Mesenchymal stem cell (in vitro differentiated cells and primary cell): ENCODE measurements around the gene FMNL1.
A peak's percentile ranks its signal among the peaks of the same experiment; 100 is the strongest.

Source experiments
- DNase-seq: peaks from one replicate; pipeline ENCODE4 v3.0.0-alpha.2; 2013
- H2AFZ ChIP-seq: one replicate; pipeline ENCODE4 v1.6.1; 2013; ENCODE audit warnings: low read depth, mild to moderate bottlenecking, control low read depth, inconsistent platforms, low read length, moderate library complexity
- H2AK5ac ChIP-seq: 2 replicates; pipeline ENCODE4 v1.6.1; 2013; ENCODE audit warnings: low read length, moderate library complexity, mild to moderate bottlenecking, inconsistent platforms; ENCODE audit not compliant: severe bottlenecking
- H2BK120ac ChIP-seq: one replicate; pipeline ENCODE4 v1.6.1; 2013; ENCODE audit warnings: low read depth, mild to moderate bottlenecking, inconsistent platforms, low read length, moderate library complexity
- H2BK12ac ChIP-seq, 2 experiments: one replicate each; pipeline ENCODE4 v1.6.1; 2013; ENCODE audit warnings: inconsistent platforms in 2 of 2, low read length in 2 of 2, mild to moderate bottlenecking in 2 of 2, moderate library complexity in 2 of 2, control low read depth in 1 of 2
- H2BK15ac ChIP-seq: one replicate; pipeline ENCODE4 v1.6.1; 2013; ENCODE audit warnings: mild to moderate bottlenecking, low read depth, inconsistent platforms; ENCODE audit not compliant: poor library complexity, severe bottlenecking
- H2BK5ac ChIP-seq: 2 replicates; pipeline ENCODE4 v1.6.1; 2013; ENCODE audit warnings: low read depth, mild to moderate bottlenecking, low read length, control low read depth, inconsistent platforms; ENCODE audit not compliant: poor library complexity, severe bottlenecking
- H3K14ac ChIP-seq, 2 experiments: one replicate each; pipeline ENCODE4 v1.6.1; 2013; ENCODE audit warnings: inconsistent platforms in 2 of 2, low read length in 2 of 2, control low read depth in 1 of 2, mild to moderate bottlenecking in 1 of 2, moderate library complexity in 1 of 2
- H3K18ac ChIP-seq, 2 experiments: one replicate each; pipeline ENCODE4 v1.6.1; 2013; ENCODE audit warnings: inconsistent platforms in 2 of 2, low read length in 2 of 2, control low read depth in 1 of 2, low read depth in 1 of 2, mild to moderate bottlenecking in 1 of 2
- H3K23ac ChIP-seq, 2 experiments: one replicate each; pipeline ENCODE4 v1.6.1; 2013; ENCODE audit warnings: inconsistent platforms in 2 of 2, low read length in 2 of 2, mild to moderate bottlenecking in 2 of 2, moderate library complexity in 2 of 2, control low read depth in 1 of 2
- H3K27ac ChIP-seq: 2 replicates; pipeline ENCODE4 v1.5.1; 2013; ENCODE audit warnings: mild to moderate bottlenecking, moderate library complexity, low read length, control low read depth, inconsistent platforms; ENCODE audit not compliant: poor library complexity, severe bottlenecking
- H3K27me3 ChIP-seq, 2 experiments: 2 replicates each; pipeline versions ENCODE4 v1.6.1 to v1.7.0; 2013; ENCODE audit warnings: low read length in 2 of 2, mild to moderate bottlenecking in 2 of 2, moderate library complexity in 2 of 2, control low read depth in 1 of 2, inconsistent platforms in 1 of 2; ENCODE audit not compliant: control insufficient read depth in 1 of 2, insufficient read depth in 1 of 2
- H3K36me3 ChIP-seq, 2 experiments: 2 replicates each; pipeline versions ENCODE4 v1.6.1 to v1.7.0; 2013; ENCODE audit warnings: low read length in 2 of 2, control low read depth in 1 of 2, inconsistent platforms in 1 of 2, low read depth in 1 of 2, mild to moderate bottlenecking in 1 of 2; ENCODE audit not compliant: insufficient read depth in 2 of 2, control insufficient read depth in 1 of 2
- H3K4ac ChIP-seq, 2 experiments: one replicate each; pipeline ENCODE4 v1.6.1; 2013; ENCODE audit warnings: inconsistent platforms in 2 of 2, low read length in 2 of 2, mild to moderate bottlenecking in 2 of 2, moderate library complexity in 2 of 2, control low read depth in 1 of 2, low read depth in 1 of 2
- H3K4me1 ChIP-seq: 2 replicates; pipeline ENCODE4 v1.6.1; 2013; ENCODE audit warnings: low read depth, low read length, control low read depth; ENCODE audit not compliant: control insufficient read depth, insufficient read depth
- H3K4me2 ChIP-seq: 2 replicates; pipeline ENCODE4 v1.6.1; 2013; ENCODE audit warnings: low read length, mild to moderate bottlenecking, inconsistent platforms; ENCODE audit not compliant: poor library complexity, severe bottlenecking
- H3K4me3 ChIP-seq, 2 experiments: 2 replicates each; pipeline versions ENCODE4 v1.5.1 to v1.7.0; 2013; ENCODE audit warnings: low read length in 2 of 2, mild to moderate bottlenecking in 2 of 2, control low read depth in 1 of 2, low read depth in 1 of 2; ENCODE audit not compliant: insufficient read depth in 1 of 2
- H3K79me1 ChIP-seq: replicated peaks from 2 replicates; pipeline ENCODE4 v1.6.1; 2013; ENCODE audit warnings: mild to moderate bottlenecking, control low read depth, low read length, inconsistent platforms; ENCODE audit not compliant: poor library complexity, severe bottlenecking
- H3K9ac ChIP-seq: 2 replicates; pipeline ENCODE4 v1.7.0; 2013; ENCODE audit warnings: mild to moderate bottlenecking, low read length, moderate library complexity
- H3K9me3 ChIP-seq: 2 replicates; pipeline ENCODE4 v1.7.0; 2013; ENCODE audit warnings: mild to moderate bottlenecking, low read length; ENCODE audit not compliant: control insufficient read depth
- H4K8ac ChIP-seq: one replicate; pipeline ENCODE4 v1.6.1; 2013; ENCODE audit warnings: inconsistent platforms, mild to moderate bottlenecking, low read length, moderate library complexity
- H4K91ac ChIP-seq: one replicate; pipeline ENCODE4 v1.6.1; 2013; ENCODE audit warnings: mild to moderate bottlenecking, low read length, inconsistent platforms
- WGBS: methylation state at CpG from one replicate; pipeline ENCODE4 v1.1.7; 2013; ENCODE audit warnings: mixed read lengths; 5-methylcytosine and 5-hydroxymethylcytosine counted together

Gene FMNL1

DNA sequence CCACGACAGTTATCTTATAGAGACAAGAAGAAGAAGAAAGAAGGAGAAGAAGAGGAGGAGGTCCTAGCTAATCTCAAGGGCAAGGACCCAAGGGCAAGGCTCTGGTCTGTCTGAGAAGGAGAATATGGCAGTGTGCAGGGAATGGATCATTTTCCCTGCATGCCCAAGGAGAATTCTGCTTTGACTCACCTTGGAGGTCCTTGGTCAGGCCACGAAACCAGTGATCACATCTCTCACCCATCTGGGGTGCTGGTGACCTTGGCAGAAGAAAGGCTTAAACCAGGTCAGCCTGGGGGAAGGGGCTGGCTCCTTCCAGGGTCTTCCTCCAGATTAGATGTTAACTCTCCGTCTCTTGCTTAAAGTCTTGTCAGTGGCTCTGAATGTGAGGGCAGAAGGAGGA, 1.6 kb upstream of the FMNL1 start:
- no peak overlapping the region for H2BK5ac ChIP-seq
- no peak overlapping the region for H3K23ac ChIP-seq
- H3K4me3 ChIP-seq, result no peak overlapping the region
- no peak overlapping the region for H4K91ac ChIP-seq
- no peak overlapping the region for H2BK12ac ChIP-seq
- peaks cover 18 to 27% of the 10 kb centered on the region in 2 experiments for H3K27me3 ChIP-seq
- no peak overlapping the region for H3K27ac ChIP-seq
- H2BK120ac ChIP-seq, result no peak overlapping the region
- no peak overlapping the region for H2AFZ ChIP-seq
- H3K79me1 ChIP-seq, result no peaks in the 10 kb centered on the region
- H3K36me3 ChIP-seq, result no peaks in the 10 kb centered on the region
- peaks cover 18% of the 10 kb centered on the region for H3K4me1 ChIP-seq
- no peak overlapping the region for H3K9ac ChIP-seq
- H3K14ac ChIP-seq, result no peak overlapping the region
- 89% methylated on average over 3 of the region's 3 CpGs for WGBS
- H2AK5ac ChIP-seq, result no peak overlapping the region
- no peak for DNase-seq
- no peak overlapping the region for H3K4me2 ChIP-seq
- no peak overlapping the region for H3K18ac ChIP-seq
- no peak overlapping the region for H3K4ac ChIP-seq
- no peak overlapping the region for H2BK15ac ChIP-seq
- H3K9me3 ChIP-seq, result no peaks in the 10 kb centered on the region
- no peak overlapping the region for H4K8ac ChIP-seq

DNA sequence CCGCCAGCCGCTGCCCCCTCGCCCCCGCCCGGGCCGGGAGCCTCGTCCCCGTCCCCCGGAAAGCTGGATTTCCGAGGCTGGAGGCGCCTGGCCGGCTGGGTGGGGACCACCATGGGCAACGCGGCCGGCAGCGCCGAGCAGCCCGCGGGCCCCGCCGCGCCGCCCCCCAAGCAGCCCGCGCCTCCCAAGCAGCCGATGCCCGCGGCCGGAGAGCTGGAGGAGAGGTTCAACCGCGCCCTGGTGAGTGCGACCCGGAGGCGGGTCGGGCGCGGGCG, 266 bp downstream of the FMNL1 start:
- Histone ChIP-seq H3K79me1 (no peaks in the 10 kb centered on the region), H3K23ac (no peak overlapping the region), H2BK5ac (no peak overlapping the region), H2AK5ac (no peak overlapping the region), H3K14ac (no peak overlapping the region), H3K36me3 (no peaks in the 10 kb centered on the region), H2BK12ac (no peak overlapping the region), H4K8ac (peak overlapping the region; percentile 16), H2BK120ac (no peak overlapping the region), H3K4me2 (peak overlapping the region; percentile 67), H2AFZ (no peak overlapping the region), H3K4me3 (peak overlapping the region; percentile 61 to 77), H3K27ac (no peak overlapping the region), H4K91ac (no peak overlapping the region), H3K9ac (peak overlapping the region; percentile 70), H3K18ac (no peak overlapping the region), H2BK15ac (no peak overlapping the region), H3K27me3 (peaks cover 18 to 27% of the 10 kb centered on the region in 2 experiments), H3K9me3 (no peaks in the 10 kb centered on the region), H3K4ac (no peak overlapping the region), H3K4me1 (peaks cover 28% of the 10 kb centered on the region)
- DNase-seq, result no peak
- WGBS, result 2% methylated on average over 31 of the region's 38 CpGs

DNA sequence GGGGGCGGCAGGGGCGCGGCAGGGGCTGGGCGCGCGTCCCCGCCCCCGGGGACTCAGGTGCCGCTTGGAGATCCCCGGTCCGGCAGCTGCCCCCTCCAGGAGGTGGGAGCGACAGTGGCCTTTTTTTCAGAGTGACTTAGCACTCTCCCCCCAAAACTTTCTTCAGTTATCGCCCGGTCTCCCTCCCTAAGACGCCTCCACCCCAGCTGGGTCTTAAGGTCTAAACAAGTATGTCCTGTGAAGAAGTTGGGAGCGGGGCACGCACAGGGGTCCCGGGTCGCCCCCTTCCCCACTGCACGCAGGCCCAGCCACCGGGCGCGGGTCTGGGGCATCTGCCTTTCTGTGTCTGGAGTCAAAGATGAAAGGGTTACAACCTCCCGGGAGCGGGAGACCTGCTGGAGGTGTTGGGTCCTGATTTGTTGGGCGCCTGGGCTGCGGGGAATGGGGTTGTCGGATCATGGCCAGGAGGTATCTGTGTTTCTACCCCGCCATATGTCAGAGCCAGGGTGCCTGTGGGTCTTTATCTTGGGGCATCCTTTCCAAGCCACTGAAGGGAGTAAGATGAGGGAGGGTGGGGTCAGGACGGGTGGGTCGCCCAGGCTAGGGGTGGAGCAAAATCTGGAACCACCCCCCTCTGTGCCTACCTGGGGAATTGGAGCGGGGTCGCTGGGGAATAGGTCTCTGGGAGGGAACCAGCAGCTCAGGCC, 757 bp downstream of the FMNL1 start:
- WGBS, result 7% methylated on average over 21 of the region's 33 CpGs
- Histone ChIP-seq H2AFZ (no peak overlapping the region), H2BK12ac (no peak overlapping the region), H3K9ac (peak overlapping the region; percentile 70), H3K27ac (no peak overlapping the region), H2BK5ac (no peak overlapping the region), H3K79me1 (no peaks in the 10 kb centered on the region), H2BK120ac (no peak overlapping the region), H3K4ac (no peak overlapping the region), H2BK15ac (no peak overlapping the region), H3K27me3 (peaks cover 18 to 27% of the 10 kb centered on the region in 2 experiments), H3K4me1 (peaks cover 31% of the 10 kb centered on the region), H3K36me3 (no peaks in the 10 kb centered on the region), H3K4me3 (peak overlapping the region; percentile 61 to 77), H3K23ac (no peak overlapping the region), H2AK5ac (no peak overlapping the region), H3K4me2 (peak overlapping the region; percentile 67), H3K18ac (no peak overlapping the region), H4K91ac (no peak overlapping the region), H4K8ac (no peak overlapping the region), H3K9me3 (no peaks in the 10 kb centered on the region), H3K14ac (no peak overlapping the region)
- DNase-seq, result no peak

DNA sequence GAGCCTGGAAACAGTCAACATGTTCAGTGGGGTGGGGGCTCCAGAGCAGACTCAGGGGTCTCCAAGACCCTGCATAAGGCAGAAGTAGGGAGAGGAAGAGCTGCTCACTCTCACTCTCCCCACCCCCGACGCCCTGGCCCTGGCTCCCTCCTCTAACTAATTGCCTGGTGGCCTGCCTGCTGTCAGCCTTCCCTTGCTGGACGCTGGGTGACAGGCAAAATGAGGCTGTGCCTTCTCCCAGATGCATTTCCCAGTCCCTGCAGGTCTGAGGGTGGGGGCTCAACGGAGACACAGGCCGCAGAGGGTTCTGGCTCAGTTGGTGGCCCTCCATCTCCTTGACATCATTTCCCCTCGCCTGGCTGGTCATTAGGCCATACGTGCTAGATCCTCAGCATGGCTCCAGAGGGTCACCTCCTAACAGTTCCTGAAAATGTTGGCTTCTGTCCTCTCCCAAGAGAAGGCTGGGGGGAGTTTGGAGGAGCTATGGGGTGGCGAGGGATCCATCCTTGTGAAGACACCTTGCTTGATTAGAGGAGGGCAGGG, 1.4 kb downstream of the FMNL1 start:
- H3K4me2 ChIP-seq, result no peak overlapping the region
- 39% methylated on average over 8 of the region's 8 CpGs for WGBS

More for the DNA sequence above, 1.4 kb downstream of the FMNL1 start:
- Histone ChIP-seq H3K4ac (no peak overlapping the region), H2BK5ac (no peak overlapping the region), H2AFZ (no peak overlapping the region), H3K27me3 (peaks cover 18 to 27% of the 10 kb centered on the region in 2 experiments), H2BK12ac (no peak overlapping the region), H3K23ac (no peak overlapping the region), H3K18ac (no peak overlapping the region), H3K79me1 (no peaks in the 10 kb centered on the region), H3K14ac (no peak overlapping the region), H3K27ac (no peak overlapping the region), H2AK5ac (no peak overlapping the region), H3K9me3 (no peaks in the 10 kb centered on the region), H4K91ac (no peak overlapping the region), H4K8ac (no peak overlapping the region), H3K36me3 (no peaks in the 10 kb centered on the region), H2BK15ac (no peak overlapping the region), H3K9ac (no peak overlapping the region), H2BK120ac (no peak overlapping the region), H3K4me1 (peaks cover 34% of the 10 kb centered on the region), H3K4me3 (peak overlapping the region in 1 of 2 experiments; percentile 77)
- no peak for DNase-seq
